ENCODE results near the gene NFKBIB.

NFKBIB gene

GRCh38 chr19:38917921-38918491 is 18.2 kb downstream of the NFKBIB start:
- no peak; the same call in none of the 2 replicates for TF ChIP-seq CTCF (conservative IDR thresholded peaks at IDR 0.05; ENCODE audit: low read length)
- no peak for DNase-seq (ENCODE audit: low read depth)
- H3K4me3 ChIP-seq (ENCODE audit: low read length): no peak overlapping the region

- no peak overlapping the region for H3K4me3 ChIP-seq (ENCODE audit: low read length)
- no peak for DNase-seq (ENCODE audit: low read depth)
- TF ChIP-seq CTCF (conservative IDR thresholded peaks at IDR 0.05; ENCODE audit: low read length): no peak
These were observed 18.8 kb downstream of the NFKBIB start for GRCh38 chr19:38918526-38918925.

- no peak for TF ChIP-seq CTCF (conservative IDR thresholded peaks at IDR 0.05; ENCODE audit: low read length)
- no peak overlapping the region for H3K4me3 ChIP-seq (ENCODE audit: low read length)
- no peak for DNase-seq (ENCODE audit: low read depth)
These were observed 20.2 kb downstream of the NFKBIB start for GRCh38 chr19:38919837-38920601.

GRCh38 chr19:38920602-38921419 is 21.0 kb downstream of the NFKBIB start:
- DNase-seq (ENCODE audit: low read depth): no peak
- no peak overlapping the region for H3K4me3 ChIP-seq (ENCODE audit: low read length)
- no peak for TF ChIP-seq CTCF (conservative IDR thresholded peaks at IDR 0.05; ENCODE audit: low read length)

- H3K4me3 ChIP-seq (ENCODE audit: low read length): no peak overlapping the region
- TF ChIP-seq CTCF (conservative IDR thresholded peaks at IDR 0.05; ENCODE audit: low read length): no peak
- no peak for DNase-seq (ENCODE audit: low read depth)
These were observed 21.9 kb downstream of the NFKBIB start for GRCh38 chr19:38921420-38922274.

GRCh38 chr19:38922482-38922881 is 22.7 kb downstream of the NFKBIB start:
- DNase-seq (ENCODE audit: low read depth): no peak
- TF ChIP-seq CTCF (conservative IDR thresholded peaks at IDR 0.05; ENCODE audit: low read length): no peak
- no peak overlapping the region for H3K4me3 ChIP-seq (ENCODE audit: low read length)

Measured in AG10803 (cell line).